B cell (primary cell): ENCODE measurements around the gene KCNF1.

ENCODE experiments used
- EZH2 ChIP-seq: IDR thresholded peaks from 2 replicates; pipeline ENCODE4 v1.6.1; 2012; ENCODE audit warnings: borderline replicate concordance, low read depth, mild to moderate bottlenecking, moderate library complexity, low read length; ENCODE audit not compliant: insufficient read depth, poor library complexity, severe bottlenecking
- TF ChIP-seq, protein P1 (sequence below): fragments of 200-600 bp; IDR thresholded peaks from one replicate; pipeline ENCODE4 v1.8.0; 2022; ENCODE audit warnings: antibody characterized with exemption, mild to moderate bottlenecking

DNA sequence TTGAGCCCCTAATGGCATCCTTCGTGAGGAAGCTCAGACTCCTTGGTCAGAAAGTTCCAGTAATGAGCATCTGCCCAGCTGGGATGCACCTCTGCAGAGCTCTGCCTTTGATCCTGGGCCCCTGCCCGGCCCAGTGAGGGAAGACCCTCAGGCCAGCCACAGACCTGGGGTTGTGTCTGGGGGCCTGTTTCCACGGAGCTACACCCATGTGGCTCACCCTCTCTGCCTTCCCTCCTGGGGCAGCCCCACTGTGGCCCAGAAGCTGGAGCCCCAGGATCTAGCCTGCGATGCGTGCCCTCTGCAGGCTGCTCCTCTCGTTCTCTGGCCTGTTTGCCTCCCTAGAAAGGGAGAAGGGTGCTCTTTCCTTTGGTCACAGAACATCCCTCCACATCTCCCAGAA, 9.8 kb downstream of the KCNF1 start:
- TF ChIP-seq, protein P1, sequence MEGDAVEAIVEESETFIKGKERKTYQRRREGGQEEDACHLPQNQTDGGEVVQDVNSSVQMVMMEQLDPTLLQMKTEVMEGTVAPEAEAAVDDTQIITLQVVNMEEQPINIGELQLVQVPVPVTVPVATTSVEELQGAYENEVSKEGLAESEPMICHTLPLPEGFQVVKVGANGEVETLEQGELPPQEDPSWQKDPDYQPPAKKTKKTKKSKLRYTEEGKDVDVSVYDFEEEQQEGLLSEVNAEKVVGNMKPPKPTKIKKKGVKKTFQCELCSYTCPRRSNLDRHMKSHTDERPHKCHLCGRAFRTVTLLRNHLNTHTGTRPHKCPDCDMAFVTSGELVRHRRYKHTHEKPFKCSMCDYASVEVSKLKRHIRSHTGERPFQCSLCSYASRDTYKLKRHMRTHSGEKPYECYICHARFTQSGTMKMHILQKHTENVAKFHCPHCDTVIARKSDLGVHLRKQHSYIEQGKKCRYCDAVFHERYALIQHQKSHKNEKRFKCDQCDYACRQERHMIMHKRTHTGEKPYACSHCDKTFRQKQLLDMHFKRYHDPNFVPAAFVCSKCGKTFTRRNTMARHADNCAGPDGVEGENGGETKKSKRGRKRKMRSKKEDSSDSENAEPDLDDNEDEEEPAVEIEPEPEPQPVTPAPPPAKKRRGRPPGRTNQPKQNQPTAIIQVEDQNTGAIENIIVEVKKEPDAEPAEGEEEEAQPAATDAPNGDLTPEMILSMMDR: no peak
- no peak for TF ChIP-seq EZH2
